Measurements from ENCODE around the gene SLC44A3.

SLC44A3 gene

GRCh38 chr1:94909486-94909885 is 89.3 kb downstream of the SLC44A3 start:
- TF ChIP-seq, protein P1, sequence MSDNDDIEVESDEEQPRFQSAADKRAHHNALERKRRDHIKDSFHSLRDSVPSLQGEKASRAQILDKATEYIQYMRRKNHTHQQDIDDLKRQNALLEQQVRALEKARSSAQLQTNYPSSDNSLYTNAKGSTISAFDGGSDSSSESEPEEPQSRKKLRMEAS (IDR thresholded peaks at IDR 0.05): no peak
- no peak for TF ChIP-seq TEAD4 (IDR thresholded peaks at IDR 0.05)

GRCh38 chr1:94912263-94913184 is 92.4 kb downstream of the SLC44A3 start:
- TF ChIP-seq YY1 (IDR thresholded peaks at IDR 0.05; ENCODE audit: low read depth) (no peak), TEAD4 (IDR thresholded peaks at IDR 0.05) (no peak), TAF1 (IDR thresholded peaks at IDR 0.05; ENCODE audit: low read depth) (no peak), EP300 (IDR thresholded peaks at IDR 0.05; ENCODE audit: borderline replicate concordance) (no peak), CREB1 (IDR thresholded peaks at IDR 0.05; ENCODE audit: low read depth) (no peak), FOXM1 (IDR thresholded peaks at IDR 0.05; ENCODE audit: borderline replicate concordance, low read depth) (no peak), EGR1 (IDR thresholded peaks at IDR 0.05) (no peak)
- TF ChIP-seq, protein P1 (IDR thresholded peaks at IDR 0.05): no peak

DNA sequence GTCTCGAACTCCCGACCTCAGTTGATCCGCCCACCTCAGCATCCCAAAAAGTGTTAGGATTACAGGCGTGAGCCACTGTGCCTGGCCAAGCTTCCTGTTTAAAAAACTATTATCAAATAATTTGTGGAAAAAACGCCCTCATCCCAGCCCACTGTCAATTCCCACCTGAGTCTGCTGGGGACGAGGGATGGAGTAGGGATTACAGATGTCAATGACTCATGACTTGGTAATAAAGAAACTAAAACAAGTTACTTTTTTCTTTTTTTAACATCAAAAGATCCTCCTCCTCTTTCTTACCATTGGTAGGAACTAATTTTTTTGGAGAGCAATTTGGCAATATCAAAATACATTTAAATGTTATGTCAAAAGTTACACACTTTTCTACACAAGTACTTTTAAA is 97.1 kb downstream of the SLC44A3 start:
- TF ChIP-seq EP300 (IDR thresholded peaks at IDR 0.05; ENCODE audit: borderline replicate concordance) (no peak), NFIC (IDR thresholded peaks at IDR 0.05) (no peak), CEBPB (IDR thresholded peaks at IDR 0.05) (no peak), TEAD4 (IDR thresholded peaks at IDR 0.05) (no peak), YY1 (IDR thresholded peaks at IDR 0.05; ENCODE audit: low read depth) (no peak), FOXM1 (IDR thresholded peaks at IDR 0.05; ENCODE audit: borderline replicate concordance, low read depth) (no peak)
- TF ChIP-seq, protein P2, sequence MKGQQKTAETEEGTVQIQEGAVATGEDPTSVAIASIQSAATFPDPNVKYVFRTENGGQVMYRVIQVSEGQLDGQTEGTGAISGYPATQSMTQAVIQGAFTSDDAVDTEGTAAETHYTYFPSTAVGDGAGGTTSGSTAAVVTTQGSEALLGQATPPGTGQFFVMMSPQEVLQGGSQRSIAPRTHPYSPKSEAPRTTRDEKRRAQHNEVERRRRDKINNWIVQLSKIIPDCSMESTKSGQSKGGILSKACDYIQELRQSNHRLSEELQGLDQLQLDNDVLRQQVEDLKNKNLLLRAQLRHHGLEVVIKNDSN (IDR thresholded peaks at IDR 0.05): no peak

GRCh38 chr1:94919241-94920030 is 99.3 kb downstream of the SLC44A3 start:
- TF ChIP-seq YY1 (IDR thresholded peaks at IDR 0.05; ENCODE audit: low read depth): no peak
- TF ChIP-seq TCF12 (IDR thresholded peaks at IDR 0.05; ENCODE audit: low read depth): no peak
- no peak for TF ChIP-seq TAF1 (IDR thresholded peaks at IDR 0.05; ENCODE audit: low read depth)
- TF ChIP-seq, protein P3, sequence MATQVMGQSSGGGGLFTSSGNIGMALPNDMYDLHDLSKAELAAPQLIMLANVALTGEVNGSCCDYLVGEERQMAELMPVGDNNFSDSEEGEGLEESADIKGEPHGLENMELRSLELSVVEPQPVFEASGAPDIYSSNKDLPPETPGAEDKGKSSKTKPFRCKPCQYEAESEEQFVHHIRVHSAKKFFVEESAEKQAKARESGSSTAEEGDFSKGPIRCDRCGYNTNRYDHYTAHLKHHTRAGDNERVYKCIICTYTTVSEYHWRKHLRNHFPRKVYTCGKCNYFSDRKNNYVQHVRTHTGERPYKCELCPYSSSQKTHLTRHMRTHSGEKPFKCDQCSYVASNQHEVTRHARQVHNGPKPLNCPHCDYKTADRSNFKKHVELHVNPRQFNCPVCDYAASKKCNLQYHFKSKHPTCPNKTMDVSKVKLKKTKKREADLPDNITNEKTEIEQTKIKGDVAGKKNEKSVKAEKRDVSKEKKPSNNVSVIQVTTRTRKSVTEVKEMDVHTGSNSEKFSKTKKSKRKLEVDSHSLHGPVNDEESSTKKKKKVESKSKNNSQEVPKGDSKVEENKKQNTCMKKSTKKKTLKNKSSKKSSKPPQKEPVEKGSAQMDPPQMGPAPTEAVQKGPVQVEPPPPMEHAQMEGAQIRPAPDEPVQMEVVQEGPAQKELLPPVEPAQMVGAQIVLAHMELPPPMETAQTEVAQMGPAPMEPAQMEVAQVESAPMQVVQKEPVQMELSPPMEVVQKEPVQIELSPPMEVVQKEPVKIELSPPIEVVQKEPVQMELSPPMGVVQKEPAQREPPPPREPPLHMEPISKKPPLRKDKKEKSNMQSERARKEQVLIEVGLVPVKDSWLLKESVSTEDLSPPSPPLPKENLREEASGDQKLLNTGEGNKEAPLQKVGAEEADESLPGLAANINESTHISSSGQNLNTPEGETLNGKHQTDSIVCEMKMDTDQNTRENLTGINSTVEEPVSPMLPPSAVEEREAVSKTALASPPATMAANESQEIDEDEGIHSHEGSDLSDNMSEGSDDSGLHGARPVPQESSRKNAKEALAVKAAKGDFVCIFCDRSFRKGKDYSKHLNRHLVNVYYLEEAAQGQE (IDR thresholded peaks at IDR 0.05; ENCODE audit: low read depth): no peak
- TF ChIP-seq NFIC (IDR thresholded peaks at IDR 0.05): no peak
- no peak for TF ChIP-seq TEAD4 (IDR thresholded peaks at IDR 0.05)
- TF ChIP-seq, protein P2 (IDR thresholded peaks at IDR 0.05): no peak
- TF ChIP-seq RAD21 (IDR thresholded peaks at IDR 0.05; ENCODE audit: low read depth): no peak
- TF ChIP-seq, protein P1 (IDR thresholded peaks at IDR 0.05): no peak

DNA sequence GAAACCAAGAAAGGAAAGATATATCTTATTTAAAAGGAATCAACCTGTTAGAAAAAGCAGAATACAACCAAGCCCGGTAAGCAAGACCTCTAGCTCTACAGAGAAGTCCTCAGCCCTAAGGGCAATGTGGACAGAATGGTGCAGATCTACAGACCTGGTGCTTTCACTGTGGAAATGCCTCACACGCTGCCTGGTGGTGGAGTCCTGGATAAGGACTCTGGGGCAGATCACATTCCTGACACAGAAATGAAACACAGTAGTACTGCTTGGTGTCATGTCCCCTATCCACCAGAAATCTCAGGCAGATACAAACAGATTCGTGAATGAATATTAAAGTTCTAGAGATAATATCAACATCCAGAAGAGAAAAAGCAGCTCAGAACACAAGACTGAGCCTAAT is 99.9 kb downstream of the SLC44A3 start:
- TF ChIP-seq TAF1 (IDR thresholded peaks at IDR 0.05; ENCODE audit: low read depth): no peak
- TF ChIP-seq TCF12 (IDR thresholded peaks at IDR 0.05; ENCODE audit: low read depth): no peak
- no peak for TF ChIP-seq CREB1 (IDR thresholded peaks at IDR 0.05; ENCODE audit: low read depth)
- no peak for TF ChIP-seq EGR1 (IDR thresholded peaks at IDR 0.05)
- TF ChIP-seq NFIC (IDR thresholded peaks at IDR 0.05): no peak
- TF ChIP-seq, protein P1 (IDR thresholded peaks at IDR 0.05): no peak
- no peak for TF ChIP-seq FOXM1 (IDR thresholded peaks at IDR 0.05; ENCODE audit: borderline replicate concordance, low read depth)
- TF ChIP-seq YY1 (IDR thresholded peaks at IDR 0.05; ENCODE audit: low read depth): no peak
- no peak for TF ChIP-seq ZBTB7A (IDR thresholded peaks at IDR 0.05; ENCODE audit: low read depth)
- no peak for TF ChIP-seq TEAD4 (IDR thresholded peaks at IDR 0.05)
- TF ChIP-seq, protein P3 (IDR thresholded peaks at IDR 0.05; ENCODE audit: low read depth): no peak
- TF ChIP-seq CEBPB (IDR thresholded peaks at IDR 0.05): no peak
- TF ChIP-seq, protein P2 (IDR thresholded peaks at IDR 0.05): no peak
- TF ChIP-seq RAD21 (IDR thresholded peaks at IDR 0.05; ENCODE audit: low read depth): no peak
- no peak for TF ChIP-seq EP300 (IDR thresholded peaks at IDR 0.05; ENCODE audit: borderline replicate concordance)

All from Ishikawa (cell line).